AG10803 (cell line): Measurements from ENCODE around the gene NUDC.
A peak's percentile ranks its signal among the peaks of the same experiment; 100 is the strongest.

Experiments
- DNase-seq: peaks from one replicate; pipeline ENCODE4 v3.0.0; 2010; ENCODE audit warnings: low read depth
- H3K4me3 ChIP-seq: 2 replicates; pipeline ENCODE4 v1.5.1; 2011; ENCODE audit warnings: mild to moderate bottlenecking, low read length, control low read depth
- TF ChIP-seq, protein P1 (sequence below): conservative IDR thresholded peaks from 2 replicates; pipeline ENCODE4 v1.5.1; 2011; ENCODE audit warnings: mild to moderate bottlenecking, low read length, control low read depth, inconsistent platforms

Gene NUDC

DNA sequence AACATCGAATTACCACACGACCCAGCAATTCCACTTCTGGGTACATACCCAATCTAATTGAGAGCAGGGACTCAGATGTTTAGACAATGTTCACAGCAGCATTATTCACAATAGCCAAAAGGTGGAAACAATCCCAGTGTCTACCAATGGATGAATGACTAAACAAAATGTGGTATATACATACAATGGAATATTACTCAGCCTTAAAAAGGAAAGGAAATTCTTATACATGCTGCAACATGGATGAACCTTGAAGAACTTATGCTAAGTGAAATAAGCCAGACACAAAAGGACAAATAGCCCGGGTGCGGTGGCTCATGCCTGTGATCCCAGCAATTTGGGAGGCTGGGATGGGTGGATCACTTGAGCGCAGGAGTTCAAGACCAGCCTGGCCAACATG is 31.8 kb downstream of the NUDC start:
- no peak for DNase-seq
- TF ChIP-seq, protein P1, sequence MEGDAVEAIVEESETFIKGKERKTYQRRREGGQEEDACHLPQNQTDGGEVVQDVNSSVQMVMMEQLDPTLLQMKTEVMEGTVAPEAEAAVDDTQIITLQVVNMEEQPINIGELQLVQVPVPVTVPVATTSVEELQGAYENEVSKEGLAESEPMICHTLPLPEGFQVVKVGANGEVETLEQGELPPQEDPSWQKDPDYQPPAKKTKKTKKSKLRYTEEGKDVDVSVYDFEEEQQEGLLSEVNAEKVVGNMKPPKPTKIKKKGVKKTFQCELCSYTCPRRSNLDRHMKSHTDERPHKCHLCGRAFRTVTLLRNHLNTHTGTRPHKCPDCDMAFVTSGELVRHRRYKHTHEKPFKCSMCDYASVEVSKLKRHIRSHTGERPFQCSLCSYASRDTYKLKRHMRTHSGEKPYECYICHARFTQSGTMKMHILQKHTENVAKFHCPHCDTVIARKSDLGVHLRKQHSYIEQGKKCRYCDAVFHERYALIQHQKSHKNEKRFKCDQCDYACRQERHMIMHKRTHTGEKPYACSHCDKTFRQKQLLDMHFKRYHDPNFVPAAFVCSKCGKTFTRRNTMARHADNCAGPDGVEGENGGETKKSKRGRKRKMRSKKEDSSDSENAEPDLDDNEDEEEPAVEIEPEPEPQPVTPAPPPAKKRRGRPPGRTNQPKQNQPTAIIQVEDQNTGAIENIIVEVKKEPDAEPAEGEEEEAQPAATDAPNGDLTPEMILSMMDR, result no peak
- no peak overlapping the region for H3K4me3 ChIP-seq

GRCh38 chr1:26956321-26956720 is 34.8 kb downstream of the NUDC start:
- no peak overlapping the region for H3K4me3 ChIP-seq
- TF ChIP-seq, protein P1, result no peak
- DNase-seq, result no peak

DNA sequence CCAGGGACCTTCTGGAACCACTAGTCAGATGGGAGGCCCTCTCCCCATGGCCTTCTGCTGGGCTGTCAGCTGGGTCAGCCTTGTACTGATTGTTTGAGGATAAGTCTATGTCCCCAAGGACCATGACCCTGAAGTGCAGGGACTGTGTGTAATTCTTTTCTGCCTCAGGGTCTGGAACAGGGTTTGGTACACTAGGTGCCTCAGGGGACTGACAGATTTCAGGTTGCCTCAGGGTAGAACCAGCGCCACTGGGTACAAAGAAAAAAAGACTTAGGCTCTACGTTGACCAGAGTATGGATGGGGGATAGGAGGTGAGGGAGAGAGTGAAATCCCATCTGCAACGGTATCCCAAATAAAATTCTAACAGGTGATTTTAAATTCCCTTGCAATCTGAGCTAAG is 35.8 kb downstream of the NUDC start:
- TF ChIP-seq, protein P1, result no peak
- H3K4me3 ChIP-seq, result no peak overlapping the region
- DNase-seq, result no peak

- DNase-seq, result no peak
- H3K4me3 ChIP-seq, result no peak overlapping the region
- TF ChIP-seq, protein P1, result no peak
Observed at GRCh38 chr1:26959270-26959669, 37.7 kb downstream of the NUDC start.

- TF ChIP-seq, protein P1, result no peak
- no peak within 1 kb of the TSS for H3K4me3 ChIP-seq
- no peak for DNase-seq
Observed at GRCh38 chr1:26959722-26960624, 38.4 kb downstream of the NUDC start, which contains the start of gene KDF1. TSS of gene KDF1 (minus strand) at chr1:26960468. CDS start at chr1:26952380, 8,088 bp downstream.

- no peak for DNase-seq
- no peak overlapping the region for H3K4me3 ChIP-seq
- TF ChIP-seq, protein P1, result no peak
Observed at GRCh38 chr1:26960625-26960966, 39.1 kb downstream of the NUDC start.

DNA sequence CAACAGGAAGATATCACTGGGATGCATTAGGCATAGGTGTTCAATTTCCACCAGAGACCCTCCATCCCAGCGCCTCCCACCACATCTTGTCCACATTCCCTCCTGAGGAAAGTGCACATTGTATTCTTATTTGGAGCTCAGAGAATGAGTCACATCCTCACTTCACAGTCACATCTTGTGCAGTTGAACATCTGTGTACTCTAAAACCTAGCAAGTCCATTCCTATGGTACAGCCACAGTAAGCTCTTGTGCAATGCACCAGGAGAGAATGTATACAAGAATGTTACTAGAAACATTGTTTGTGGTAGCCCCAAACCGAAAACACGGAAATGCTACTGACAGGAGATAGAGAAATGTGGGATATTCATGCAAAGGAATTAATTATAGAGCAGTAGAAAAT is 40.3 kb downstream of the NUDC start:
- TF ChIP-seq, protein P1, result no peak
- peak; percentile 97 for DNase-seq
- no peak overlapping the region for H3K4me3 ChIP-seq
